ENCODE data around the gene FAM222B.
"Not testable (repeated sequence)": the region's sequence is repeated elsewhere in the genome, so short reads cannot be mapped to it uniquely, and the experiment has no call there.

The FAM222B gene

DNA sequence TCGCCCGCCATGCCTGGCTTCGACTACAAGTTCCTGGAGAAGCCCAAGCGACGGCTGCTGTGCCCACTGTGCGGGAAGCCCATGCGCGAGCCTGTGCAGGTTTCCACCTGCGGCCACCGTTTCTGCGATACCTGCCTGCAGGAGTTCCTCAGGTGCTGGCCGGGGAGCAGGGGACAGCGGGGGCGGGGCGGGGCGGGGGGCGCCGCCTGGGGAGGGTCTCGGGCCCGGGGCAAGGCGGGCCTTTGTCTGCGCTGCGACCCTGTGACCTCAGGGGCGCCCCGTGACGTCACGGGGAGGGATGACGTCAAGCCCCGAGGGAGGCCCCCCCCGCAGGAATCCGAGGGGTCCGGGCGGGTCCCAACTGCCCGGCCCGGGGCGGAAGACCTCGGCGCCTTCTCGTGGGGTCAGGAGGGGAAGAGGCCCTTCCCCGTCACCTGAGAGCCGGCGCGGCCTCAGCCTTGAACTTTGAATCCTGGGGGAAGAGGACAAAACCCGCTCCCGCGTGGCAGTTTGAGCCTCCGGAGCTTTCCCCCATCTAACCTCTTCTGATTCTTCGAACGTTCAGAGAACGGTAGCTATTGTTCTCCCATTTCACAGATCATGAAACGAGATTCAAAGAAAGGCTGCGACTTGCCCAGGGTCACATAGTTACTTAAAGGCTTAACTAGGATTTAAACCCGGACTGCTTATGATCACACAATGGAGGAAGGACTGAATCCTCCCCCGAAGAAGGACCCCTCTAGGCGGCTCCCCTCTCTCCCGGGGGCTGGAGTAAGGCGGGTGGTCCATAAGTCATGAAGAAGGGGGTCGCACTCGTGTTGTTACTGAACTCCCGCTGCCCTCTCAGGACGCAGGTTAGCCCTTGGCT lies 98.3 kb downstream of the FAM222B start:
- DNase-seq, result no peak

DNA sequence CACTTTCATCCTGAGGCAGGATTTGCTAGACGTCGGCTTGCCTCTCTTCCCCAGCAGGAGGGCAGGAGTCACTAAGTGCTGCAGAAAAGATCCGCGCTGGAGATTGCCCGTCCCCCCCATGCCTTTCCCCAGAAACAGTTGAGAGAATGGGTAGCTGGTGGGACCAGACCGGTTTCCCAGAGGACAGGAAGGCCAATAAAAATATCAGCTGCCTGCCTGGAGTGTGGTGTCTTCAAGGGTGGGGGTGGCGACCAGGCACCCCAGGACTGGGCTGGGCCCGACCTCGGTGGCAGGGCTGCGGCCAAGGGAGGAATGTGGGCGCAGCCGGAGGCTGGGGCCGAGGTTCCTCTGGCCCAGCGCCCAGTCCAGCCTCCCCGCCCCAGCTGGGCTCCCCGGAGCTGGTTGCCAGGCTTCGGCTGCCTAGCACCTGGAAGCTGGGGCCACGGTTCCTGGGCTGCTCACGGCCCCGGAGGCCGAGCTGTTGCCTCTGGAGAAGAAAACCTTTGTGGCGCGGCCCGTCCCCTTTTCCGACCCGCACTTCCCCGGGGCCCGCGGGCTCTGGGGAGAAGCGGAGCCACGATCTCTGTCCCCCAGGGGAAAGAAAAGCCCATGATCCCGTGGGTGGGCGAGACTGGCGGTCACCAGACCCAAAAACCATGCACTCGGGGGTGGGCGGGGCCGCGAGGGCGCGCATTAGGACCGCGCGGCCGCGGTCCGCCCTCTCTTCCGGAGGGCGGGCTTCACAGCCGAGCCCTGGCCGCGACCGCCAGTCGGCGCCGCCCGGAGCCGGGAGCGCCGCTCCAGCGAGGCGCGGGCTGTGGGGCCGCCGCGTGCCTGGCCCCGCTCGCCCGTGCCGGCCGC lies 99.1 kb downstream of the FAM222B start, which contains the start of gene TRAF4:
TRAF4 (plus strand) TSS at position 769 of the 861 bp plus-strand sequence. CDS start 102 bp downstream, outside the sequence.
- peak; percentile 71 for DNase-seq

GRCh38 chr17:28741358-28742349 lies 100.9 kb downstream of the FAM222B start:
- peak; percentile 99 for DNase-seq

- DNase-seq, result no peak
These were observed 101.9 kb downstream of the FAM222B start for GRCh38 chr17:28740406-28741357.

DNA sequence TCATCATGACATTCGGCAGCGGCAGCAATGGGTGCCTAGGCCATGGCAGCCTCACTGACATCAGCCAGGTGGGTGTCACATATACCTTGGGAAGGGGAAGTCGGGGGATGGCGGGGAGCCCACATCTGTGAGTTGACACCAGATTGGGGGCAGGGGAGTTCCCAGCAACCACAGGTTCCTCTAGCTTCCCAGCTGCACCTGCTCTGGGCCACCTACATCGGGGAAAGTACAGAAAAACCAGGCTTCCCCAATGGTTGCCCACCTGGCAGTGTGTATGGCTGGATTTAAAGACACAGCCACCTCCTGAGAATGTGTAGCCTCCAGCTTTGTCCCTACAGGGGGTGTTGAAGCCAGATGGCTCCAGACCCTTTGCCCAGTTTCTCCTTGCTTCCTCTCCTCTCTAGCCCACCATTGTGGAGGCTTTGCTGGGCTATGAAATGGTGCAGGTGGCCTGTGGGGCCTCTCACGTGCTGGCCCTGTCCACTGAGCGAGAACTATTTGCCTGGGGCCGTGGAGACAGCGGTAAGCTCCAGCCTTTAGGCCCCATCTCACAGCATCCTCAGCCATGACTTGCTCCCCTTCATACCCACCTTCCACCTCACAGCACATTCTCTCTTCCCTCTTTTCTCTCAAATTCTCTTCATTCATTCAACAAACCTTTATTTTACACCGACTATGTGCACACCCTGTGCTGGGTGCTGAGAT lies 103.8 kb downstream of the FAM222B start:
- DNase-seq, result no peak

- DNase-seq, result no peak
These were observed 104.6 kb downstream of the FAM222B start for GRCh38 chr17:28737770-28738679.

DNA sequence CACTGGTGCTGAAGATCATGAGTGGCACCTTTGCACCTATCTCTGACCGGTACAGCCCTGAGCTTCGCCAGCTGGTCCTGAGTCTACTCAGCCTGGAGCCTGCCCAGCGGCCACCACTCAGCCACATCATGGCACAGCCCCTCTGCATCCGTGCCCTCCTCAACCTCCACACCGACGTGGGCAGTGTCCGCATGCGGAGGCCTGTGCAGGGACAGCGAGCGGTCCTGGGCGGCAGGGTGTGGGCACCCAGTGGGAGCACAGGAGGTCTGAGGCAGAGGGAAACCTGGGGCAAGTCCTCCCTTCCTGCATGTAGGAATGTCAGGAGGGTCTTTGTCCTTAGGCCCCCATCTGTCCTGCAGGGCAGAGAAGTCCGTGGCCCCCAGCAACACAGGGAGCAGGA lies 105.3 kb downstream of the FAM222B start:
- no peak for DNase-seq

DNA sequence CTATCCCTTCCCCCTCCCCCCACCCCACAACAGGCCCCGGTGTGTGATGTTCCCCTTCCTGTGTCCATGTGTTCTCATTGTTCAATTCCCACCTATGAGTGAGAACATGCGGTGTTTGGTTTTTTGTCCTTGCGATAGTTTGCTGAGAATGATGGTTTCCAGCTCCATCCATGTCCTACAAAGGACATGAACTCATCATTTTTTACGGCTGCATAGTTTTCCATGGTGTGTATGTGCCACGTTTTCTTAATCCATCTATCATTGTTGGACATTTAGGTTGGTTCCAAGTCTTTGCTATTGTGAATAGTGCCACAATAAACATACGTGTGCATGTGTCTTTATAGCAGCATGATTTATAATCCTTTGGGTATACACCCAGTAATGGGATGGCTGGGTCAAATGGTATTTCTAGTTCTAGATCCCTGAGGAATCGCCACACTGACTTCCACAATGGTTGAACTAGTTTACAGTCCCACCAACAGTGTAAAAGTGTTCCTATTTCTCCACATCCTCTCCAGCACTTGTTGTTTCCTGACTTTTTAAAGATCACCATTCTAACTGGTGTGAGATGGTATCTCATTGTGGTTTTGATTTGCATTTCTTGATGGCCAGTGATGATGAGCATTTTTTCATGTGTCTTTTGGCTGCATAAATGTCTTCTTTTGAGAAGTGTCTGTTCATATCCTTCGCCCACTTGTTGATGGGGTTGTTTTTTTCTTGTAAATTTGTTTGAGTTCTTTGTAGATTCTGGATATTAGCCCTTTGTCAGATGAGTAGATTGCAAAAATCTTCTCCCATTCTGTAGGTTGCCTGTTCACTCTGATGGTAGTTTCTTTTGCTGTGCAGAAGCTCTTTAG lies 106.4 kb downstream of the FAM222B start:
- DNase-seq, result not testable (repeated sequence)

- no peak for DNase-seq
These were observed 107.3 kb downstream of the FAM222B start for GRCh38 chr17:28735242-28735722.

- no peak for DNase-seq
These were observed 107.8 kb downstream of the FAM222B start for GRCh38 chr17:28734712-28735241.

DNA sequence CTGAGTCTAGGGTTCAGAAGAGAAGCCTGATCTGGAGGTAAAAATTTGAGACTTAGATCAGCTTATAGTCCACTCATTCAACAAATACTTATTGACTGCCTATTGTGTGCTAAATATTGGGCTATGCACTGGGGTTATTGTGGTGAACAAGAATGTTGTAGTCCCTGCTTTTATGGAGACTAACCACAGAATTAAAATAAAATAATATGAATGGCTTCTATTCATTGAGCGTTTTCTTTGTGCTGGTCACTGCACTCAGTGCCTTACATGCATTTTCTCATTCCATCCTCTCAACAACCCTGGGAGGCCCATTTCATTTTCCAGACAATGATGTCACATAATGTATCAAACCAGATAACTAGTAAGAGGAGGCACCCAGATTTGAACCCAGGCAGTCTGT lies 109.2 kb downstream of the FAM222B start:
- no peak for DNase-seq

DNA sequence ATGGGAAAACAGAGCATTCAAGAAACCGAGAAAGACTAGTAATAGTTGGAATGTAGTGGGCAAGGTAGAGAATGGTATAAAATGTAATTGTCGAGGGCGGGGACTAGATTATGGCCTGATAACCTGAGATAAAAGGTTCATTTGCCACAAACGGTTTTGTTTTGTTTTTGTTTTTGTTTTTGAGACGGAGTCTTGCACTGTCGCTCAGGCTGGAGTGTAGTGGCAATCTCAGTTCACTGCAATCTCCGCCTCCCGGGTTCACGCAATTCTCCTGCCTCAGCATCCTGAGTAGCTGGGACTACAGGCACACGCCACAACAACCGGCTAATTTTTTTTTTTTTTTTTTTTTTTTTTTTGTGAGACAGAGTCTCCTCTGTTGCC lies 112.7 kb downstream of the FAM222B start:
- DNase-seq, result no peak

- peak; percentile 99 for DNase-seq
These were observed 114.0 kb downstream of the FAM222B start, which contains the start of gene NEK8 for GRCh38 chr17:28728364-28729200. Gene NEK8, plus strand, starts transcription at chr17:28728788. Its CDS starts 26 bp downstream, at chr17:28728814.

GRCh38 chr17:28726627-28727491 lies 115.7 kb downstream of the FAM222B start:
- DNase-seq, result peak; percentile 86

GRCh38 chr17:28726226-28726626 lies 116.4 kb downstream of the FAM222B start, which contains the start of gene TLCD1:
Gene TLCD1, minus strand, starts transcription at chr17:28726233. Its CDS starts 136 bp downstream, at chr17:28726097.
- DNase-seq, result peak; percentile 37

All from MV-4-11 (cell line).